GM12878 (cell line): ENCODE measurements around the gene RALGDS. TPM values are rescaled to one million over a fixed set of nuclear protein-coding genes. Genes with fewer than 3 reads are reported as not detected.

Experiments
- ATAC-seq: fragments of 200-7000 bp; cut with Tn5 transposase; 3 replicates; pipeline ENCODE4 v1.9.1; 2020; ENCODE audit warnings: mild to moderate bottlenecking, moderate library complexity
- BruUV-seq: library from RNA; stranded (reverse); fragments of 400-500 nt; replicated peaks from 2 replicates; lab custom pipeline; 2021; lab: Mats Ljungman, UMichigan
- CTCF ChIA-PET: fragments of 300-600 bp; sonication (Branson Sonifier 250); formaldehyde crosslinking; extraction: SDS; loops from one replicate; lab custom pipeline; 2021; ENCODE audit warnings: inconsistent platforms; lab: Yijun Ruan, JAX
- POLR2A ChIA-PET: fragments of 350-600 bp; formaldehyde crosslinking; extraction: SDS; loops from one replicate; lab custom pipeline; 2021; ENCODE audit warnings: inconsistent platforms; lab: Charles Lee
- RAD21 ChIA-PET: fragments of 300-600 bp; sonication (Branson Sonifier 250); formaldehyde crosslinking; loops from one replicate; lab custom pipeline; 2023; ENCODE audit warnings: antibody characterized with exemption; ENCODE audit not compliant: unreplicated experiment; lab: Charles Lee
- SMC1A ChIA-PET: fragments of 300-600 bp; sonication (Branson Sonifier 250); formaldehyde crosslinking; loops from one replicate; lab custom pipeline; 2023; ENCODE audit not compliant: unreplicated experiment, uncharacterized antibody; lab: Charles Lee
- DNase-seq: peaks from one replicate; pipeline ENCODE4 v3.0.0-alpha.2; 2011; ENCODE audit warnings: low read depth, low spot score
- FAIRE-seq: peaks from 3 replicates; lab custom pipeline; 2011; peaks lifted over from hg19 to GRCh38; lab: Jason Lieb, UNC
- H2AFZ ChIP-seq: 2 replicates; pipeline ENCODE4 v1.6.0; 2011; ENCODE audit warnings: low read depth, low read length, control low read depth; ENCODE audit not compliant: control insufficient read depth
- H3K27ac ChIP-seq: 2 replicates; pipeline ENCODE4 v1.5.1; 2011; ENCODE audit warnings: control low read depth; ENCODE audit not compliant: control insufficient read depth, insufficient read depth
- H3K27me3 ChIP-seq, 2 experiments: replicated peaks in 1 of 2; 2 replicates each; pipeline versions ENCODE4 v1.6.0 to v1.6.1; 2011; ENCODE audit warnings: low read length in 1 of 2; ENCODE audit not compliant: control insufficient read depth in 2 of 2, insufficient read depth in 2 of 2
- H3K36me3 ChIP-seq, 2 experiments: 2 replicates each; pipeline ENCODE4 v1.5.1; 2011; ENCODE audit warnings: low read length in 1 of 2; ENCODE audit not compliant: control insufficient read depth in 2 of 2, insufficient read depth in 2 of 2
- H3K4me1 ChIP-seq: 2 replicates; pipeline ENCODE4 v1.6.1; 2011; ENCODE audit warnings: mild to moderate bottlenecking, low read length, moderate library complexity, mixed read lengths; ENCODE audit not compliant: control insufficient read depth, insufficient read depth
- H3K4me2 ChIP-seq: 2 replicates; pipeline ENCODE4 v1.6.0; 2011; ENCODE audit warnings: control low read depth; ENCODE audit not compliant: control insufficient read depth, insufficient read depth
- H3K4me3 ChIP-seq: fragments of 200-600 bp; sonication (generic); 2 replicates; pipeline ENCODE4 v1.5.1; 2016
- H3K79me2 ChIP-seq: 2 replicates; pipeline ENCODE4 v1.6.0; 2011; ENCODE audit warnings: low read length; ENCODE audit not compliant: control insufficient read depth, insufficient read depth
- H3K9ac ChIP-seq: 2 replicates; pipeline ENCODE4 v1.8.0; 2011; ENCODE audit warnings: low read length, control low read depth, mixed read lengths; ENCODE audit not compliant: control insufficient read depth, insufficient read depth
- H3K9me3 ChIP-seq: replicated peaks from 3 replicates; pipeline ENCODE4 v1.5.1; 2011; ENCODE audit warnings: mild to moderate bottlenecking, low read length; ENCODE audit not compliant: control insufficient read depth, insufficient read depth
- H4K20me1 ChIP-seq: 2 replicates; pipeline ENCODE4 v1.6.0; 2011; ENCODE audit not compliant: control insufficient read depth, insufficient read depth
- NFIC ChIP-seq: IDR thresholded peaks from 2 replicates; pipeline ENCODE4 v1.6.1; 2012; ENCODE audit warnings: low read depth, mild to moderate bottlenecking, inconsistent platforms, low read length, moderate library complexity
- NFYB ChIP-seq: IDR thresholded peaks from 2 replicates; pipeline ENCODE4 v1.6.1; 2011; ENCODE audit warnings: low read depth, mild to moderate bottlenecking, low read length, improper control_type of control experiment, moderate library complexity; ENCODE audit not compliant: insufficient read depth
- PBX3 ChIP-seq: IDR thresholded peaks from 2 replicates; pipeline ENCODE4 v1.6.1; 2011; ENCODE audit warnings: mild to moderate bottlenecking, low read depth, low read length, moderate library complexity; ENCODE audit not compliant: insufficient replicate concordance
- PKNOX1 ChIP-seq: fragments of 450-650 bp; IDR thresholded peaks from 2 replicates; pipeline ENCODE4 v1.6.1; 2016; ENCODE audit warnings: mild to moderate bottlenecking
- SP1 ChIP-seq: IDR thresholded peaks from one replicate; pipeline ENCODE4 v1.6.1; 2011; ENCODE audit warnings: low read depth, low read length
- SUPT20H ChIP-seq: IDR thresholded peaks from 2 replicates; pipeline ENCODE4 v1.6.1; 2011; ENCODE audit warnings: low read depth, mild to moderate bottlenecking, low read length, moderate library complexity, borderline replicate concordance; ENCODE audit not compliant: control insufficient read depth
- WGBS: methylation state at CpG from one replicate; pipeline ENCODE4 v1.1.6; 2016; ENCODE audit warnings: low lambda C conversion rate; ENCODE audit not compliant: insufficient replicate concordance, insufficient coverage; ENCODE audit errors: missing lambda C conversion rate; 5-methylcytosine and 5-hydroxymethylcytosine counted together
- in situ Hi-C: fragments of 300-500 bp; cut with MboI; formaldehyde crosslinking; loops from 9 replicates; pipeline ENCODE4 v1.14.3; 2018; ENCODE audit warnings: mixed read lengths
- intact Hi-C: fragments of 100-400 bp; cut with micrococcal nuclease; formaldehyde crosslinking; loops from one replicate; pipeline ENCODE4 v1.14.2; 2022; ENCODE audit not compliant: unreplicated experiment
- polyA plus RNA-seq, 11 experiments: library from polyadenylated mRNA; depleted of rRNA in 4 of 11; unstranded in 6 of 11; stranded (reverse) in 5 of 11; fragments of >200 nt; fragmentation: Nextera tagmentation in 4 of 11; fragmentation: Illumina TruSeq in 1 of 11; extraction: Ambion mirVana in 4 of 11; extraction: Trizol in 1 of 11; gene quantifications; 1 replicate in 1 of 11; 2 replicates in 10 of 11; pipeline versions ENCODE4 v1.2.1 to v1.2.3, GENCODE V29; 2011 to 2016; ENCODE audit warnings: inconsistent platforms in 2 of 11, missing spikeins in 2 of 11, low read depth in 1 of 11
- total RNA-seq, 4 experiments: library from RNA; depleted of rRNA in 3 of 4; stranded (reverse); fragments of >200 nt in 3 of 4; fragmentation: Illumina TruSeq in 1 of 4; extraction: Trizol in 1 of 4; gene quantifications; 2 replicates each; pipeline versions ENCODE4 v1.2.1 to v1.2.3, GENCODE V29; 2013 to 2021

RALGDS gene
- total and polyA plus RNA-seq, 10 of the 15 experiments (the other 5 are each of a cell fraction or from before 2014, with no cell fraction given), result 1.3 to 48.6 (median 21.2) TPM

GRCh38 chr9:133090187-133090586, 30.9 kb downstream of the RALGDS start (continued):
- TF ChIP-seq SUPT20H, result no peak

GRCh38 chr9:133089271-133089671, 31.8 kb downstream of the RALGDS start:
- no peak overlapping the region for H3K9ac ChIP-seq

More at GRCh38 chr9:133089271-133089671, 31.8 kb downstream of the RALGDS start:
- Histone ChIP-seq H2AFZ (no peak overlapping the region), H3K27ac (no peak overlapping the region), H4K20me1 (no peaks in the 10 kb centered on the region; the same call in 1 of the 2 replicates), H3K4me3 (no peak overlapping the region), H3K36me3 (no peaks in the 10 kb centered on the region), H3K4me1 (no peaks in the 10 kb centered on the region), H3K4me2 (no peak overlapping the region), H3K79me2 (no peaks in the 10 kb centered on the region), H3K27me3 (no peaks in the 10 kb centered on the region), H3K9me3 (no peaks in the 10 kb centered on the region)
- ChIA-PET POLR2A (interaction anchor here (0.6 kb wide), 1 partner anchor 68 kb away, joined by 3 read pairs; no protein-coding TSS in a partner anchor), RAD21 (interaction anchor here (1.4 kb wide), 1 partner anchor 55 kb away, joined by 5 read pairs; no protein-coding TSS in a partner anchor), SMC1A (no interaction called here), CTCF (interaction anchor here (0.6 kb wide), 1 partner anchor 30 kb away, joined by 3 read pairs; no protein-coding TSS in a partner anchor)
- TF ChIP-seq NFIC (no peak), PKNOX1 (peak; percentile 82), NFYB (peak; percentile 69), SP1 (peak; percentile 45), PBX3 (peak; percentile 47)
- no TSS peak for BruUV-seq
- in situ Hi-C loops (no loop called here), intact Hi-C loops (no loop called here)
- ATAC-seq (peak; percentile 67), FAIRE-seq (no peak), DNase-seq (no peak)
- WGBS, result 84% methylated on average over 6 of the region's 6 CpGs
